ENCODE data around the gene TAS2R1.

DNA sequence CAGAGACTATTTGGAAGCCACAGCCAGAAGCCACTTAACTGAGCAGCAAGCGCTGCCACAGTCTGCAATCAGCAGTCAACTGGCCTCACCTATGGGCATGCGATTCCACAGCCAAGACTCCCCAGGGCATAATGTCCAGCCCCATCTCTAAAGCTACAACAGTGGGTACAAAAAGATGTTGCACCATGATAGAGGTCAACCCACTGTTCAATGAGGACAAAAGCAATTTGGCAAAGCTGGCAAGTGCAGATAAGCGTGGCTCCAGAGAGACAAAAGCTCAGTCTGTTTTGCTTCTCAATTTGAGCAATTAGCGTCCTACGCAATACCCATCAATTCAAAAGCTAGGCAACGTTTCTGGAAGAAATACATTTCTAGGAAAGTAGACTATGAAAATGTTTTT lies 3.2 kb downstream of the TAS2R1 start:
- TF ChIP-seq, protein P1, sequence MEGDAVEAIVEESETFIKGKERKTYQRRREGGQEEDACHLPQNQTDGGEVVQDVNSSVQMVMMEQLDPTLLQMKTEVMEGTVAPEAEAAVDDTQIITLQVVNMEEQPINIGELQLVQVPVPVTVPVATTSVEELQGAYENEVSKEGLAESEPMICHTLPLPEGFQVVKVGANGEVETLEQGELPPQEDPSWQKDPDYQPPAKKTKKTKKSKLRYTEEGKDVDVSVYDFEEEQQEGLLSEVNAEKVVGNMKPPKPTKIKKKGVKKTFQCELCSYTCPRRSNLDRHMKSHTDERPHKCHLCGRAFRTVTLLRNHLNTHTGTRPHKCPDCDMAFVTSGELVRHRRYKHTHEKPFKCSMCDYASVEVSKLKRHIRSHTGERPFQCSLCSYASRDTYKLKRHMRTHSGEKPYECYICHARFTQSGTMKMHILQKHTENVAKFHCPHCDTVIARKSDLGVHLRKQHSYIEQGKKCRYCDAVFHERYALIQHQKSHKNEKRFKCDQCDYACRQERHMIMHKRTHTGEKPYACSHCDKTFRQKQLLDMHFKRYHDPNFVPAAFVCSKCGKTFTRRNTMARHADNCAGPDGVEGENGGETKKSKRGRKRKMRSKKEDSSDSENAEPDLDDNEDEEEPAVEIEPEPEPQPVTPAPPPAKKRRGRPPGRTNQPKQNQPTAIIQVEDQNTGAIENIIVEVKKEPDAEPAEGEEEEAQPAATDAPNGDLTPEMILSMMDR (IDR thresholded peaks at IDR 0.05 in 2 of 3, conservative IDR thresholded peaks at IDR 0.05 in 1 of 3; ENCODE audit: borderline replicate concordance in 1 of 3, insufficient read depth in 1 of 3, low read depth in 2 of 3, low read length in 2 of 3) = no peak
- TF ChIP-seq FOSL1 (IDR thresholded peaks at IDR 0.05; ENCODE audit: low read depth) (no peak), POLR2A (IDR thresholded peaks at IDR 0.05; ENCODE audit: borderline replicate concordance, extremely low read depth, insufficient read depth, insufficient read length) (no peak), POLR2AphosphoS5 (IDR thresholded peaks at IDR 0.05; ENCODE audit: low read depth, low read length) (no peak), ZFX (IDR thresholded peaks at IDR 0.05) (no peak), SRF (IDR thresholded peaks at IDR 0.05; ENCODE audit: low read depth) (no peak), EZH2phosphoT487 (IDR thresholded peaks at IDR 0.05; ENCODE audit: borderline replicate concordance) (no peak), EZH2 (IDR thresholded peaks at IDR 0.05) (no peak), TCF7L2 (IDR thresholded peaks at IDR 0.05; ENCODE audit: borderline replicate concordance, extremely low read depth, insufficient read depth, insufficient read length) (no peak), YY1 (IDR thresholded peaks at IDR 0.05; ENCODE audit: extremely low read depth, insufficient replicate concordance, low read depth, low read length) (no peak), ZNF274 (IDR thresholded peaks at IDR 0.05; ENCODE audit: low read depth, low read length) (no peak)
- TF ChIP-seq, protein P2, sequence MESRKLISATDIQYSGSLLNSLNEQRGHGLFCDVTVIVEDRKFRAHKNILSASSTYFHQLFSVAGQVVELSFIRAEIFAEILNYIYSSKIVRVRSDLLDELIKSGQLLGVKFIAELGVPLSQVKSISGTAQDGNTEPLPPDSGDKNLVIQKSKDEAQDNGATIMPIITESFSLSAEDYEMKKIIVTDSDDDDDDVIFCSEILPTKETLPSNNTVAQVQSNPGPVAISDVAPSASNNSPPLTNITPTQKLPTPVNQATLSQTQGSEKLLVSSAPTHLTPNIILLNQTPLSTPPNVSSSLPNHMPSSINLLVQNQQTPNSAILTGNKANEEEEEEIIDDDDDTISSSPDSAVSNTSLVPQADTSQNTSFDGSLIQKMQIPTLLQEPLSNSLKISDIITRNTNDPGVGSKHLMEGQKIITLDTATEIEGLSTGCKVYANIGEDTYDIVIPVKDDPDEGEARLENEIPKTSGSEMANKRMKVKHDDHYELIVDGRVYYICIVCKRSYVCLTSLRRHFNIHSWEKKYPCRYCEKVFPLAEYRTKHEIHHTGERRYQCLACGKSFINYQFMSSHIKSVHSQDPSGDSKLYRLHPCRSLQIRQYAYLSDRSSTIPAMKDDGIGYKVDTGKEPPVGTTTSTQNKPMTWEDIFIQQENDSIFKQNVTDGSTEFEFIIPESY (IDR thresholded peaks at IDR 0.05; ENCODE audit: extremely low read depth, insufficient replicate concordance, low read length) = no peak
- TF ChIP-seq, protein P3, sequence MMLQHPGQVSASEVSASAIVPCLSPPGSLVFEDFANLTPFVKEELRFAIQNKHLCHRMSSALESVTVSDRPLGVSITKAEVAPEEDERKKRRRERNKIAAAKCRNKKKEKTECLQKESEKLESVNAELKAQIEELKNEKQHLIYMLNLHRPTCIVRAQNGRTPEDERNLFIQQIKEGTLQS (IDR thresholded peaks at IDR 0.05) = no peak

Measured in HCT116 (cell line).